Raji (cell line): ENCODE results near the gene CCNF.

ENCODE experiments used
- POLR2A ChIP-seq: IDR thresholded peaks from 2 replicates; pipeline ENCODE4 v1.6.1; 2011; ENCODE audit warnings: low read depth, low read length, control low read depth; ENCODE audit not compliant: insufficient read depth

CCNF gene

DNA sequence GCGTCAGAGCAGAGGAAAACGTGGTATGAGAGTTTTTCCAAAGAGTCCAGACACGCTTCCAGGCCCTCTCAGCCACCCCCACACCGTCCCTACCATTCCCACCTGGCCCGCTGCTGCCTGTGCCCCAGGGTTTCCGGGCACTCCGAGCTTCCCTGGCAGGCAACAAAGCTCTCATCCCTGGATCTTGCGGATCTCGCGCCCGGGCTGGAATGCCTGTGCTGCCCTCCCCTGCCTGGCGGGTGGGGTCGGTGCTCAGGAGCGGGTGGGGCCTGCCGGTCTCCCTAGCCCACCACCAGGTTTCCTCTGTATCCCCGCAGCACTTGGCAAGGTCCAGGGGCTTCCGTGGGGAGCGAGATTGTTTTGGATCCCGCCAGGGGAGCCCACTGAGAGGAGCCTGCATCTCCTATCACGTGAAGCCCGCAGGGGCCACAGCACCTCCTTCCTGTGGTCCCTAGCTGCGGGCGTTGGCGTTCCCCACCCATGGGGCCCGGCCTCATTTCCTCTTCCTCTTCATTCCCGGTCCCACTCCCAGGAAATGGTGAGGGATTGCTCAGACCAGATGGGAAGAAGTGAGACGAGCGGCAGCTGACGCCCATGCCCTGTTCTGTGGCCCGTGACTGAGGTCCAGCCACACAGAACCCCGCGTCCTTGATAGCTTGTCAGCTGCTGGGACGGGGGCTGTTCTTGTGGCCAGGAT, 56.7 kb downstream of the CCNF start:
- TF ChIP-seq POLR2A: no peak

DNA sequence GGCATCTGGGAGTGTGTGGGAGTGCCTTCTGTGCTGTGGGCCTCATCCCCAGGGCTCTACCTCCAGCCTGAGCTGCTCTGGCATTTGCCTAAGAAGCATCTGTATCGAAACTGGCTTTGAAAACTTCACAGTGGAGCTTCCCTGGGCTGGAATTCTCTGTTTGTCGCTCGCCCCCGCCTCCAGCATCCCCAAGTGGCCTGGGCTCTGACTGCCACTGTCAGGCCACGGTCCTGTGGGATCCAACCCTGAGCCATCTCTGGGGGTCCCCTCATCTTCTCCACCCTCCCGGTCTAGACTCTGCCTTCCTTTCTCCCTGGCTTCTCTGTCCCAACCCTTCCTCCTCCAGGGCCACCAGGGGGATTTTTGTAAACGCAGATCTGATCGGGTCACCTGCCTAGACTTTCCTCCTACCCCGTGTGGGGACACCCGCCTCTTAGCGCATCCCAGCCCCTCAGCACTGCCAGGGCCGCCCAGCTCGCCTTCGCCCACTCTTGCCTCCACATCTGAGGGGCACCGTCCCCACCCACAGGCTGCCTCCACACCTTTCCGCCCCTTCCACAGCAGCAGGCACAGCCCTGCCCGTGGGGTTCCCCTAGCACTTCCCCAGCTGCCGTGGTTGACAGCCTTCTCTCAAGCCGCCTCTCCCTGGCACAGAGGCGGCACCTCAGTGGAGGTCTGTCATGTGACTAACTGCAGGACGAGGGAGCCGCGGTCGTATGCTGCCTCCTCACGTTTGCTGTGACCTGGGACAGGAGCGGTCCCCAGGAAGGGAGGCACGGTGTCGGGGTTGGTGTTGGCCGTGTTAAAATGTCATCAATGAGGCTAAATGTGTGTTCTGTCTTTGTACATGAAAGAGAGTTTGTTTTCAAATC, 57.6 kb downstream of the CCNF start:
- TF ChIP-seq POLR2A: no peak

DNA sequence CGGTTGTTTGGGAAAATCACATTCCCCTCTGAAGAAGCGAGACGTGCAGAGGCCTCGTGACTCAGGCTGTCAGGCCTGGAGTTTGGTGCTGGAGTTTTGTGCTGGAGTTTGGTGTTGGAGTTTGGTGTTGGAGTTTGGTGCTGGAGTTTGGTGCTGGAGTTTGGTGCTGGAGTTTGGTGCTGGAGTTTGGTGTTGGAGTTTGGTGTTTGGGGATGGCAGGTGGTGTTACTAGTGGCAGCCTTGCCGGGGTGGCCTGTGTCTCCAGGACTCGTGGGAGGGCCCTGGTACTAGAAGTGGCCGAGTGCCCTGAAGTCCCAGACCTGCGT, 58.2 kb downstream of the CCNF start:
- TF ChIP-seq POLR2A: no peak

DNA sequence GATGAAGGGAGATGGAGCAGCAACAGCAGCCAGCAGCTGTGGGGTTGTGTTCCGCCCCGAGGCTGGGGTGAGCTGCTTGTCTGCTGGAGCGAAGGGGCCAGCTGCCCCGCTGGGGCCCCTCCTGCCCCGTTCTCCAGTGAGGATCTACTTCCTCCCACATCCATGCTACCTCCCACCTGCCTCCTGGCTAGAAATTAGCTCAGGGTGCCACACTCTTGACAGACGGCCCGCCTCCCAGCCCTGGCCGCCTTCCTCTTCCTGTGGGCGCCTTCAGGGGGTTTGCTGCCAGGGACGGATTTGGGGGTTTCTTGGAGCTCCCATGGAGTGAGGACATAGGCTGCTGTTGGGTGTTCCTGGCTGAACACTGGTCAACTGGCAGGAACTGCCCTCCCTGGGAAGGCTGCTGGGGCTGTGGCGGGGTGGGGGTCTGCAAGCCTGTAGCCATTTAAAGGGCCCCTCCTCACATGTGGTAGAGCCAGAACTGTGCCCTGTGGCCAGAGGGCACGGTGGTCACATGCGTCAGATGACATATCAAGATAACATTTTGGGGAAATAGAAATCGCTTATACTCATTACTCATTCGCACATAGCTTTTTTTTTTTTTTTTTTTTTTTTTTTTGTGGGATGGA, 58.8 kb downstream of the CCNF start:
- TF ChIP-seq POLR2A: no peak

DNA sequence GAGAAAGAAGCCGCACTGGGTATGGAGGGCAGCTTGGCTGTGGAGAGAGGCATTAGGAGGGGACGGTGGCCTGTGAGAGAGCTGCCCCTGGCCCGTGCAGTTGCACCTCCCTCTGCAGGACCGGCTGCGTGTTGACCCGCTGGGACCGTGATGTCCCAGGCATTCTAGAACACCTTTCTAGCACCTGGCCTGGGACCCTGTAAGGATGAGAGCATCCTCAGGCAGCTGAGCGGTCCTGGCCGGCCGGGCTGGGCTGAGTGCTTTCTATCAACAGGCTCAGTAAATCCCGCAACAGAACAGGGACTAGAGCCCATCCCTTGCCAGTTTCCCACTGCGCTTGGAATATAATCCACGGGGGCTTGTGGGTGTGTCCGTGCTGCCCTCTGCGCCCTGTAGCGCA, 60.3 kb downstream of the CCNF start:
- no peak for TF ChIP-seq POLR2A

DNA sequence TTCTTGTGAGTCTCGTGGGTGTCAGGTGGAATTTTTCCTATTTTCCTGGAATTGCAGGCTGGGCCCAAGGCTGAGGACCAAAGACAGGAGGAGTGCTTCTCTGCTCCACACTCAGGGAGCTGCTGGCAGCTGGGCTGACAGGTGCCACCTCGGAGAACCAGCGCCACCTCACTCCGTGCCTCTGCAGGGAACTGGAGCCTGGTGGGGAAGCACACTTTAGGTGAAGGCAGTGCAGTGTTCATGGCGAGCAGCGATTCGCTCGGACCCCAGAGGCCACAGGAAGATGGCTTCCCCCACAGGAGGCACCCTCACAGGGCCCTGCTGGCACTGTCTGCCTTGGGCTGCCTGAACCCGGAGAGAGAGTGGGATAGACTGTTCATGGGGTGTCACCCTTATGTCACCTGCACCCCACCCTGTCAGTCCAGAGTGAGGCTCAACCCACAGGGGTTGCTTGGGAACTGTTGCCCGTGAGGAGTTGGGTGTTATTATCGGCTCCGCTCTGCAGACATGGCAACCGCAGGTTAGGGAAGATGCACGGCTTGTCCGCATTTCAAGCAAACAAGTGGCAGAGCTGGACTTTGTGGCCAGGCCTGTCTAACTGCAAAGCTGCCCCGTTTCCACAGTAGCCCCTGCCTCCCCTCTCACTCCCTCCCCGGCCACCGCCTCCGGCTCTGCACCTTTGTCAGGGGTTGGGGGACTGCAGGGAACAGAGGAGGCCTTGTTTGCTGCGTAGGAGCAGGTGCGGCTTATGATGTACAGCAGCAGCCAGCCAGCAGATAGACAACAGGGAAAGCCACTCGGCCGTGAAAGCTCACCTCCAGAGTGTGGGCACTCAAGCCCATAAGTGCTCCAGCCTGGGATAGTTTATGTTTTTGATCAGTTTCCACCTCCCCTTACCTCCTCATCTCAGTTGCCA, 61.2 kb downstream of the CCNF start:
- TF ChIP-seq POLR2A: no peak

DNA sequence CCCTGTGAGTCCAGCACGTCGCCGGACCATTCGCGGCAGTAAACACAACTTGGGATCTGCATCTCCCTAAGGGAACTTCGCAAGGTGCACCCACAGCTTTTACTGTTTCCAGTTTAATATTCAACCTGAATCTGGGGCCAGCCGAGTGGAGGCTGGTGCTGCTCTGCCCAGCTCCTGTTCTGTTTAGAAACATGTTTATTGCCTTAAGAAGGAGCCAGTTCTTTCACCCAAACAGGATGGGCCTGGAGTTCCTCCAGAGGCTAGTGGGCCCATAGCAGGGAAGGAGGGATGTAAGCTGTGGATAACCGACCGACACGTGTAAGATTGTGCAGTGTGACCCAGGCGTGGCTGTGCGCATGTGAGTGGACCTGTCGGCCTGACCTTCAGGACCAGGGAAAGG, 63.0 kb downstream of the CCNF start:
- no peak for TF ChIP-seq POLR2A

DNA sequence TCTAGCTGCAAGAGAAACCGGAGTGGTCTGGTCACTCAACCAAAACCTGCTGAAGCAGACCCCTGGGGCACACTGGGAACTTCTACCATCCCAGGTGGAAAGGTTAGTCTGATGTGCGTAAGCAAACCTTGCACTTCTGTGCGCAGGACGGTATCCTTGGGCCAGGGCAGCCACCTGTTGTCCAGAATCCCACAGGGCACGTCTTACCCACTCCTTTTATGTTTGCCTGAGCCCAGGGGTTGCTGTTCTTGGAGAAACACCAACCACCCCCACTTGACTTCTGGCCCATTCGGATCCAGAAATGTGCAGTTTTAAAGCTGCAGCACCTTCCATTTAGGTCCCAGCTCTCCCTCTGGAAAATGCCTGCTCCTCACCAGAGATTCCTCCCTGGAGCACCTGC, 64.4 kb downstream of the CCNF start:
- TF ChIP-seq POLR2A: no peak

DNA sequence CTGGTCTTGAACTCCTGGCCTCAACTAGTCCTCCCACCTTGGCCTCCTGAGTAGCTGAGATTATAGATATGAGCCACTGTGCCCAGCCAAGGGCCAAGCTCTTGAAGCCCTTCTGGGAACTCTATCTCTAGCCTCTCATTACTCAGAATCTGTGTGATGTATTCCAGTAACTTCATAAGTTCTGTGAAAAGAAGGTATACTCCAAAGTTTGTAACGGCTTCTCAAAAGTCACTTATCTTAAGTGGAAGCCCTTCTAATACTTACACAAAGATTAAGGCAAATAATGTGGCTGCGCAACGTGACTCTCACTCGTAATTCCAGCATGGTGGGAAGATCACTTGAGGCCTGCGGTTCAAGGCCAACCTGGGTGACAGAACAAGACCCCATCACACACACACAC, 65.4 kb downstream of the CCNF start:
- TF ChIP-seq POLR2A: no peak

DNA sequence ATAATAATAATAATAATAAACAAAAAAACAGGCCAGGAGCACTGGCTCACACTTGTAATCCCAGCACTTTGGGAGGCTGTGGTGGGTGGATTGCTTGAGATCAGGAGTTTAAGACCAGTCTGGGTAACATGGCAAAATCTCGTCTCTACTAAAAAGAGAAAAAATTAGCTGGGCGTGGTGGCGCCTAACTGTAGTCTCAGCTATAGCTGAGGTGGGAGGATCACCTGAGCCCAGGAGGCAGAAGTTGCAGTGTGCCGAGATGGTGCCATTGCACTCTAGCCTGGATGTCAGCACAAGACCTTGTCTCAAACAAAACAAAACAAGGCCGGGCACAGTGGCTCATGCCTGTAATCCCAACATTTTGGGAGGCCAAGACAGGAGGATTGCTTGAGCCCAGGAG, 65.8 kb downstream of the CCNF start:
- TF ChIP-seq POLR2A: no peak

DNA sequence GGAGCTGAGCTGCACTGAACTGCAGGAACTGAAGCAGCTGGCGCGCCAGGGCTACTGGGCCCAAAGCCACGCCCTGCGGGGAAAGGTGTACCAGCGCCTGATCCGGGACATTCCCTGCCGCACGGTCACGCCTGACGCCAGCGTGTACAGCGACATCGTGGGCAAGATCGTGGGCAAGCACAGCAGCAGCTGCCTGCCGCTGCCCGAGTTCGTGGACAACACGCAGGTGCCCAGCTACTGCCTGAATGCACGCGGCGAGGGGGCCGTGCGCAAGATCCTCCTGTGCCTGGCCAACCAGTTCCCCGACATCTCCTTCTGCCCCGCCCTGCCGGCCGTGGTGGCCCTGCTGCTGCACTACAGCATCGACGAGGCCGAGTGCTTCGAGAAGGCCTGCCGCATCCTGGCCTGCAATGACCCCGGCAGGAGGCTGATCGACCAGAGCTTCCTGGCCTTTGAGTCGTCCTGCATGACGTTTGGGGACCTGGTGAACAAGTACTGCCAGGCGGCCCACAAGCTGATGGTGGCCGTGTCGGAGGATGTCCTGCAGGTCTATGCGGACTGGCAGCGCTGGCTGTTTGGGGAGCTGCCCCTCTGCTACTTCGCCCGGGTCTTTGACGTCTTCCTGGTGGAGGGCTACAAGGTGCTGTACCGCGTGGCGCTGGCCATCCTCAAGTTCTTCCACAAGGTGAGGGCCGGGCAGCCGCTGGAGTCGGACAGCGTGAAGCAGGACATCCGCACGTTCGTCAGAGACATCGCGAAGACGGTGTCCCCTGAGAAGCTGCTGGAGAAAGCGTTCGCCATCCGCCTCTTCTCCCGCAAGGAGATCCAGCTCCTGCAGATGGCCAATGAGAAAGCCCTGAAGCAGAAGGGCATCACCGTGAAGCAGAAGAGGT, 67.2 kb downstream of the CCNF start:
- no peak for TF ChIP-seq POLR2A

DNA sequence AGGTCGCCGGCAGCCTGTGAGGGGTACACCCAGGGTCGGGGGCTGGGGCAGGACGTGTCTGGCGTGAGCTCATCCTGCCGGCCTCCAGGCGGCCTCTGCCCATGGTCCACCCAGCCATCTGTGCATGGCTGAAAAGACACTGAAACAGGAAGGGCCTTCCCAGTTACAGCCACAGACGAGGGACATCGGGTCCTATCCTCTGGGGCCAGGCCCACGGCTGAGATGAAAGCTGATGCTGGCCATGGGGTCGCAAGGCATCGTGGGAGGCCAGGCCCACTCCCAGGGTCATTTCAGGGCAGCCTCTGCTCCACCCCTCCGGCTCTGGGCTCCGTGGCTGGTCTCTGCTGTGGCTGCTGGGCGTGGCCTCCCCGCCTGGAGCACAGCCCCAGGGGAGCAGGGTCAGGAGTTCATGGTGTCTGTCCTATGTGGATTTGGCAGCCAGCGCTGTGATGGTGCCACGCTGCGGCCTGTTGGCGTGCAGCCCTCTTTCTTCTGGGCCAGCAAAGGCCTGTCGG, 67.9 kb downstream of the CCNF start:
- no peak for TF ChIP-seq POLR2A

DNA sequence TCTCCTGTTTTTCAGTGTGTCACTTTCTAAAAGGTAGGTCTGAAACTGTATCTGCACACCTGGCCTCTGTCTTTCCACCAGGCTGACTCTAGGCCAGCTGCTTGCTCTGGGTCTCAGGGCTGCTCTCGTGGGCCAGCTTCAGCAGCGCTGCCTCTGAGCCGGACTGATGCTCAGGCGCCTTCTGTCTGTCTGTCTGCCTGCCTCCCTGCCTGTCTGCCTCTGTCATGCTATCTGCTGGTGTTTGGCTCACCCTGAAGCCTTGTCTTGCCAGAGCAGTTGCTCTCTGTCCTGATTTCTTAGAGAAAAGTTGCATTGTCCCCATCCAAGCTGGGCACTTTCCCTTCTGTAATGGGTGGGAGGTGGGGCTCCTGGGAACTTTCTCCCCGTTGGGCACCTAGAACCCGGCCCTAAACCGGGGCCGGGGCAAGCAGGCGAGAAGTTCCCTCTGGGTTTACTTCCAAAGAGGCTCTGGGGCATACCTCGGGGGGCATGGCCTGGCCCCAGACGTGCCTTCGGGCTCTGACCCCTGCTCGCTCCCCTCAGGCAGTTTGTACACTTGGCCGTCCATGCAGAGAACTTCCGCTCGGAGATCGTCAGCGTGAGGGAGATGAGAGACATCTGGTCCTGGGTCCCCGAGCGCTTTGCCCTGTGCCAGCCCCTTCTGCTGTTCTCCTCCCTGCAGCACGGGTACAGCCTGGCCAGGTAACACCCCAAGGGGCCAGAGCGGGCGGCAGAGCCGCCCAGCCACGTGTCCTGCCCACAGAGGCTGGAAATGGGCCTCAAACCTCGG, 68.6 kb downstream of the CCNF start:
- no peak for TF ChIP-seq POLR2A
